COLO668 (cell line): ENCODE measurements around the gene C4A.
"Not testable (repeated sequence)": the region's sequence is repeated elsewhere in the genome, so short reads cannot be mapped to it uniquely, and the experiment has no call there.

Experiments used
- DNase-seq: peaks from one replicate; lab custom pipeline; 2025; ENCODE audit not compliant: unreplicated experiment; lab: John Stamatoyannopoulos, UW

C4A gene

GRCh38 chr6:32047855-32048766, 66.3 kb downstream of the C4A start:
- DNase-seq = peak; percentile 45

GRCh38 chr6:32049149-32049548, 67.3 kb downstream of the C4A start:
- DNase-seq = not testable (repeated sequence)

DNA sequence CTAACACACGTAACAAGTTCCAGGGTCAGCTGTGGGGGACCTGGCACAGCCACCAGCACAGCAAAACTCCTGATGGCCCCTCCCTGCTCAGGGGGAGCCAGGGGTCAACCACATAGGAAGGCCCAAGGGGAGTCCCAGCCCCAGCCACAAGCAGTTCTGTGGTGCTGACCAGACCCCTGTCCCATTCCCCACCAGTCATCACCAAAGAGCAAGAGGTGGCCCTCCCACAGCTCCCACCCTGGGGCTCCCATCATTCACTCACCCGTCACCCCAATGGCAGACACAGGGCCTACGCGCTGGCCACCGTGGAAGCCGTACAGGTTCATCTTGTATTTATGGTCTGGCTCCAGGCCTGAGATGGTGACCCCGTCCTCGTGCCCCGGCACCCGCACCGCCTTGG, 67.9 kb downstream of the C4A start:
- DNase-seq = not testable (repeated sequence)

GRCh38 chr6:32050562-32050961, 68.7 kb downstream of the C4A start:
- DNase-seq = no peak
